Measurements from ENCODE around the gene COL4A5.

The COL4A5 gene

GRCh38 chrX:108735091-108735678, 295.5 kb downstream of the COL4A5 start:
- TF ChIP-seq TAF1 (IDR thresholded peaks at IDR 0.05; ENCODE audit: borderline replicate concordance, low read depth, low read length) = no peak
- no peak for TF ChIP-seq POLR2A (IDR thresholded peaks at IDR 0.05; ENCODE audit: low read depth, low read length)
- FAIRE-seq (no peak), DNase-seq (ENCODE audit: insufficient read length) (no peak)

DNA sequence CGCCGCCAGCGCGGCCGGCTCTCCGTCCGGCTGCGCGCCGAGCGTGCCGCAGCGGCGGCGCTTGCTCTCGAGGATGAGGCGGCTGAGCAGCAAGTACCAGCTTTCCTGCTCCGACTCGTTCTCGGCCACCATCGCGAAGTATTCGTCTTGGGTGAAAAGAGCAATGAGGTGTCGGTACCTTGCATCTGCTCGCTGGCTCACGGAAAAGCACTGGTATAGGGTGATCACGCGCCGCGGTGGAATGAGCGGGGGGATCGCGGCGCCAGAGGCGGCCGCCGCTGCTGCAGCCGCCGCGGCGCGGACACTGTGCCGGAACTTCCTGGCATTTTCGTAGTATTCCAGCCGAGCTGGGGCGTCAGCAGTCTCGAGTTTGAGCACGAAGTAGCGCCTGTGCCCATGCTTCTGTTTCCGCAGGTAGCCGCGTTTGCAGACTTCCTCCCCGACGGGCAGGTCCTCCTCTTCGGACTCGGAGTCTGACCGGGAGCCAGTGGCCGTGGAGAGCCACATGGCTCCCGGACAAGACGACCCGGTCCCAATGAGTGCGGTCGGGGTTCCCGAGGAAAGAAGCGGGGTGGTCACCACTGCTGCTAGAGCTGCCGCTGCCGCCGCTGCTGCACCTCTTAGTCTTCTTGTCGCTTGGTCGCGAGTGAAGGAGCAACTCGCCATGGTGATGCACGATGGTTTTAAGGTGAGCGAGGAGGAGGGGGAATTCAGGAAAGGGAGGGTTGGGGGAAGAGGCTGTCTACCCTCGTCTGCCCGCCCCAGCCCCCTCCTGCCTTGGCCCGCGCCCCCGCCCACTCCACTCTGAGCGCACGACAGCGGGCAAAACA, 296.3 kb downstream of the COL4A5 start:
- DNase-seq (ENCODE audit: insufficient read length) (no peak), FAIRE-seq (no peak)
- TF ChIP-seq POLR2A (IDR thresholded peaks at IDR 0.05; ENCODE audit: low read depth, low read length) = no peak
- TF ChIP-seq TAF1 (IDR thresholded peaks at IDR 0.05; ENCODE audit: borderline replicate concordance, low read depth, low read length) = no peak
- TF ChIP-seq POLR2AphosphoS5 (IDR thresholded peaks at IDR 0.05; ENCODE audit: low read depth, low read length) = no peak

DNA sequence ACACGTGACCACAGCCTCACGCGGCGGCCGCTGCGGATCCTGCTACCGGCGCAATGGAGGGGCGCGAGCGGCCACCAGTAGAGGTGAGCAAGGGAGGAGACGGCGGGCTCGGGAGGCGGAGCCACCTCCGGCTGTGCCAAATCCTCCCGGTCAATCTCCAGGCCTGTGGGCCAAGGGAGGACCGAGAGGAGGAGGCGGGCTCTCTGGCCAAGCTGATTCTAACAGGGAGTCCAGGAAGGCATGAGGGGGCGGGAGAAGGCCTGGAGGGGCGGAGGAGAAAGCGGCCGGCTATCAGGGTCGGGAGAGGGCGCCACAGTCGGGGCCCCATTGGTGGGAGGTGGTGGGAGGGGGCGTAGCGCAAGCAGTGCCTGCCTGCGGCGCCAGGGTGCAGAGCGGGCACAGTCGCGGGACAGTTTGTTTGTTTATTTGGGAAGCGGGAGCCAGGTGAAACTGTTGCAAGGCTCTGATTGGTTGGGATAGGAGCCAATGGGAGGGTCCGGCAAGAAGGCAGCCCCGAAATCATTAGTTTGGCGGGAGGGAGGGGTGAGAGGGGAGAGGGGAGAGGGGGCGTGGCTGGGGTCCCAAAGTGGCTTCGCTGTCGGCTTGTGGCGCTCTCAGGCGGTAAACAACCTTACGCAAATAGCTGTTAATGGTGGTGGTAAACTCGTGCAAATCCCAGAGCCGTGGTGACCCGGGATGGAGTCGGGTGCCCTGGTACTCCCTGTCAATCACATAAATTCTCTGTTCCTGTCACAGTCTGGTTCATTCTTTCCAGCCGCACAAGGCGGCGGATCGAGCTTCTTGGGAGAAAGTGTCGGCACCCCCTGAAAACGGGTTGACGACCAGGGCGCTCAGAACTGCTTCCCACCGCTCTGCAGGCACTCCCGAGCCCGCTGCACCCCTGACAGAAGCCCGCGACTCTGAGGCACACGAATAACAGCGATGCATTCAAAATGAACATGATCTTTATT, 297.2 kb downstream of the COL4A5 start, which contains the start of gene IRS4:
TSS of gene IRS4 (minus strand) at position 55 of the 971 bp plus-strand sequence.
- FAIRE-seq (no peak), DNase-seq (ENCODE audit: insufficient read length) (no peak)

GRCh38 chrX:108737754-108738153, 298.1 kb downstream of the COL4A5 start:
- no peak for TF ChIP-seq POLR2A (IDR thresholded peaks at IDR 0.05; ENCODE audit: low read depth, low read length)
- TF ChIP-seq TAF1 (IDR thresholded peaks at IDR 0.05; ENCODE audit: borderline replicate concordance, low read depth, low read length) = no peak
- TF ChIP-seq POLR2AphosphoS5 (IDR thresholded peaks at IDR 0.05; ENCODE audit: low read depth, low read length) = no peak
- DNase-seq (ENCODE audit: insufficient read length) (no peak), FAIRE-seq (no peak)

More for the DNA sequence above, 297.2 kb downstream of the COL4A5 start, which contains the start of gene IRS4:
- TF ChIP-seq TAF1 (IDR thresholded peaks at IDR 0.05; ENCODE audit: borderline replicate concordance, low read depth, low read length) (no peak), POLR2A (IDR thresholded peaks at IDR 0.05; ENCODE audit: low read depth, low read length) (no peak), POLR2AphosphoS5 (IDR thresholded peaks at IDR 0.05; ENCODE audit: low read depth, low read length) (no peak)

GRCh38 chrX:108740299-108740774, 300.7 kb downstream of the COL4A5 start:
- no peak for FAIRE-seq

More at GRCh38 chrX:108740299-108740774, 300.7 kb downstream of the COL4A5 start:
- DNase-seq (ENCODE audit: insufficient read length) = no peak
- TF ChIP-seq TAF1 (IDR thresholded peaks at IDR 0.05; ENCODE audit: borderline replicate concordance, low read depth, low read length) (no peak), POLR2A (IDR thresholded peaks at IDR 0.05; ENCODE audit: low read depth, low read length) (no peak)
